AG09309 (cell line): ENCODE data around the gene SS18L1.
"Not testable (repeated sequence)": the region's sequence is repeated elsewhere in the genome, so short reads cannot be mapped to it uniquely, and the experiment has no call there.

Source experiments
- DNase-seq: peaks from one replicate; pipeline ENCODE4 v3.0.0-alpha.2; 2010; ENCODE audit warnings: low read depth
- H3K4me3 ChIP-seq: 2 replicates; pipeline ENCODE4 v1.5.1; 2011; ENCODE audit warnings: mild to moderate bottlenecking, low read depth, low read length, moderate library complexity; ENCODE audit not compliant: control insufficient read depth
- TF ChIP-seq, protein P1 (sequence below): IDR thresholded peaks from 2 replicates; pipeline ENCODE4 v1.5.1; 2011; ENCODE audit warnings: mild to moderate bottlenecking, low read depth, low read length, inconsistent platforms; ENCODE audit not compliant: insufficient read depth, control insufficient read depth; ENCODE audit errors: missing control alignments

Gene SS18L1

DNA sequence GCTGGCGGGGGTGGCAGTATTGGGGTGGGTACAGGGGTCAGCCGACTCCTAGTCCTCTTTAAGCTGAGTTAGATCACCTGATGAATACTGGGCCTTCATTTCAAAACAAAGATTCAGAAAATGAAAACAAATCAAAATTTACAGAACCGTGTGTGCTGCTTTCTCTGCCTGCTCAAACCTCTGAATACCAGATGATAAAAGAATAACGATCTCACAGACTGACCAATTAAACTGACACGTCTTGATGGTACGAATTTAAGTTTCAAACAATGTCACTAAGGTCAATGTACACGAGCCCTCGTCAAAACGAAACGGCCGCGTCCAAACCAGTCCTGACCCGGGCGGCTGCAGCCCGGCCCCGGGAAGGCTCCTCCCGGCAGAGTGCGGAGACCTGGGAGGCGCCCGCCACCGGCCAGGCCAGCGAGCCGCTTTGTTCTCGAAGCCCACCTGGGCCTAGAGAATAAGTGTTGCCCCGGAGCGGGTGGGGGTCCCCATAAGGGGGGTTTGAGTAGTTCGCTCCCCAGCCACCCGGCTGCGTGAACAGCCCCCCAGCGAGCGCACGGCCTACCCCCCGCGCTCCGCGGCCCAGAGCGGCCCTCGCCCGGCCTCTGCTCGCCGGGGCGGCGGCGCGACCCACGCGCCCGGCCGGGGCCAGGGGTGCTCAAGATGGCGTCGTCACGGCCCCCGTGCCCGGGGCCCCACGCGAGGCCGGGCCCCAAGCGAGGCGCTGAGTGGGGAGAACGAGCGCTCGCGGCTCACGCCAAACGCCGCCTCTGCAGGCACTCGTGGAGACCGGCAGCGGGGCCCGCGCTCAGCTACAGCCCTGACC, 1.1 kb upstream of the SS18L1 start:
- DNase-seq, result no peak
- TF ChIP-seq, protein P1, sequence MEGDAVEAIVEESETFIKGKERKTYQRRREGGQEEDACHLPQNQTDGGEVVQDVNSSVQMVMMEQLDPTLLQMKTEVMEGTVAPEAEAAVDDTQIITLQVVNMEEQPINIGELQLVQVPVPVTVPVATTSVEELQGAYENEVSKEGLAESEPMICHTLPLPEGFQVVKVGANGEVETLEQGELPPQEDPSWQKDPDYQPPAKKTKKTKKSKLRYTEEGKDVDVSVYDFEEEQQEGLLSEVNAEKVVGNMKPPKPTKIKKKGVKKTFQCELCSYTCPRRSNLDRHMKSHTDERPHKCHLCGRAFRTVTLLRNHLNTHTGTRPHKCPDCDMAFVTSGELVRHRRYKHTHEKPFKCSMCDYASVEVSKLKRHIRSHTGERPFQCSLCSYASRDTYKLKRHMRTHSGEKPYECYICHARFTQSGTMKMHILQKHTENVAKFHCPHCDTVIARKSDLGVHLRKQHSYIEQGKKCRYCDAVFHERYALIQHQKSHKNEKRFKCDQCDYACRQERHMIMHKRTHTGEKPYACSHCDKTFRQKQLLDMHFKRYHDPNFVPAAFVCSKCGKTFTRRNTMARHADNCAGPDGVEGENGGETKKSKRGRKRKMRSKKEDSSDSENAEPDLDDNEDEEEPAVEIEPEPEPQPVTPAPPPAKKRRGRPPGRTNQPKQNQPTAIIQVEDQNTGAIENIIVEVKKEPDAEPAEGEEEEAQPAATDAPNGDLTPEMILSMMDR, result no peak
- peak overlapping the region; percentile 71 for H3K4me3 ChIP-seq

DNA sequence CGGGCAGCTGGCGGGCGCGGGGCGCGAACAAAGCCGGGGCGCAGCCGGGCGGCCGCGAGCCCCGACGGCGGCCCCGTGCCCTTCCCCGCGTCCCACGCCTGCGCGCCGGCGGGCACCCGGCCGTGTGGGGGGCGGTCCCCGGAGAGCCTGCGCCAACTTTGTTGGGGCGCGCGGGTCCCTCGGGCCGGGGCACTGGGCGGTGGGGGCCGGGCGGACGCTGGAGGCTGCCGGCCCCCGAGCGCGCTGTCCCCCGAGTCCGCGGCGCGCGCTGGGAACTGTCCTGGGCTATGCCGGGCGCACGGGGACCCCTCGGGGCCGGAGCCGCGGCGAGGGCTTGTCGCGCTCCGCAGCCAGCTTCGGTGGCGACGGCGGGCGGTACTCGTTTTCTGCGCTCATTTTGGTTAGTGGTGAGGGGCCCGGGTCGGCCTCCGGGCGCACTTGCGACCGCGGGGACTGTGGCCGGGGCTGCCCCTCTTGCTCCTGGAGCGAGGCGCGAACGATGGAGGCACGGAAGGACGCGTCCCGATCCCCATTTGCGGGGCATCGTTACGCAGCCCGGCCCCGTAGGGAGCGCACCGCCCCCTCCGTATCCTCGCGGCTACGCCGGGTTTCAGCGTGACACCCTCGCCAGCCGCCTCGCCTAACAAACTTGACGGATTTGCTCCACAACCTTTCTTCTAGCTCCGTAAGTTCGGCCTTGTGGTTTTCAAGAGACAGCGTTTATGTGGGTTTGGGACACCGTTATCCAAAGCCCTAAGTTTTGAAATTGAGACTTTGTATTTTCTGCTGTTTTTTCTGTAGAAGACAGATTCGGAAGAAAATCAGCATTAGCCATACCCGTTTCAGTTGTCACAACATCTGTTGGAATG, 622 bp downstream of the SS18L1 start:
- TF ChIP-seq, protein P1, result no peak
- DNase-seq, result peak; percentile 21
- peak overlapping the region; percentile 71 for H3K4me3 ChIP-seq

DNA sequence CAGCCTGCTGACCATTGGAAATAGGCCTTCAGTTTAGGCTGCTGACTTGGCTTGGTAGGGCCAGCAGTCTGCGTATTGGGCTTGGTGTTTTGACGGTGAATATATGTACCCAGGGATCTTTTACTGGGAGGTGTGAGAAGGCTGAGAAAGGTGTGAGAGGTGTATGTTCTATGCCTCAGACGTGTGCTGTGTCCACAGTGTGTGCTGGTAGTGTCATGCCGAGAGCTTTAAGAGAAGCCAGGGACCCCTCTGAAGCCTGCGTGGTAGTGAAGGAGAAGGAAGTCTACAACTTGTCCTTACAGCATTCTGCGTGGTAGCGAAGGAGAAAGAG, 2.1 kb downstream of the SS18L1 start:
- DNase-seq, result no peak
- no peak overlapping the region for H3K4me3 ChIP-seq
- TF ChIP-seq, protein P1, result no peak

DNA sequence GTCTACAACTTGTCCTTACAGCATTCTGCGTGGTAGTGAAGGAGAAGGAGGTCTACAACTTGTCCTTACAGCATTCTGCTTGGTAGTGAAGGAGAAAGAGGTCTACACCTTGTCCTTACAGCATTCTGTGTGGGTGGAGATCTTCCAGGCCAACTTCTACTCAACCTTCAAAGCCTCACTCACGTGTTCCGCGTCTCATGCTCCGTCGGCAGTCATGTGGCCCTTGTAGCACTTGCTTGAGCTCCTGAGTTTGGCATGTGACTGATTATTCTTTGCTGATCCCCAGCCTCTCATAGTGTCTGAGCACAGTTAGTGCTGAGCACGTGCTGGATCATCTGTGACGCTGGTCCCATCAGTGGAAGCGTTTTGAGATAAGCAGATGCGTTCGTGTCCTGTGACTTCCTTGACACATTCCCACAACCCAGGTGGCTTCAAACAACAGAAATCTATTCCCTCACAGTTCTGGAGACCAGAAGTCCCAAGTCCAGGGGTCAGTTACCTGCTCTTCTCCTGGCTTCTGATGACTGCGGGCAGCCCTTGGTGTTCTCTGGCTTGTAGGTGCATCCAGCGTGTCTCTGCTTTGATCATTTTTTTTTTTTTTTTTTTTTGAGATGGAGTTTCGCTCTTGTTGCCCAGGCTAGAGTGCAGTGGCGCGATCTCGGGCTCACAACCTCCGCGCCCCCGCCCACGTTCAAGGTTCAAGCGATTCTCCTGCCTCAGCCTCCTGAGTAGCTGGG, 2.6 kb downstream of the SS18L1 start:
- DNase-seq, result no peak
- TF ChIP-seq, protein P1, result no peak
- H3K4me3 ChIP-seq, result no peak overlapping the region

DNA sequence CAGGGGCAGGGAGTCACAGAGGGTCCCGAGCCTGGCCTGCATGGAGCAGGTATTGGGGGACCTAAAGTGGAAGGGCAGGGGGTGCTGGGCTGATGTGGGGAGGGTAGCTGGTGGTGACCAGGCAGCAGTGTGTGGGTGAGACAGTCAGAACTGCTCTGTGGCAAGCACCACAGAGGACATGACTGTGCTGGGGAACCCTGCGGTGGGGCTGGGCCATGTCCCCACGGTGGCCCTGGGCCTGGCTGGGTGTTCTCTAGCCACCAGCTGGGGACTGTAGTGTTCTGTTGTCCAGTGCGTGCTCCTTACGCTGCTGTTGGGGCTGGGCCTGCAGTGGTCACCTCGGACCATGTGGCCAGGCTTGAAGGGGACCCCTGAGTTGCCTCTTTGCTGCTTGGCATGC, 3.6 kb downstream of the SS18L1 start:
- DNase-seq, result no peak
- TF ChIP-seq, protein P1, result no peak

DNA sequence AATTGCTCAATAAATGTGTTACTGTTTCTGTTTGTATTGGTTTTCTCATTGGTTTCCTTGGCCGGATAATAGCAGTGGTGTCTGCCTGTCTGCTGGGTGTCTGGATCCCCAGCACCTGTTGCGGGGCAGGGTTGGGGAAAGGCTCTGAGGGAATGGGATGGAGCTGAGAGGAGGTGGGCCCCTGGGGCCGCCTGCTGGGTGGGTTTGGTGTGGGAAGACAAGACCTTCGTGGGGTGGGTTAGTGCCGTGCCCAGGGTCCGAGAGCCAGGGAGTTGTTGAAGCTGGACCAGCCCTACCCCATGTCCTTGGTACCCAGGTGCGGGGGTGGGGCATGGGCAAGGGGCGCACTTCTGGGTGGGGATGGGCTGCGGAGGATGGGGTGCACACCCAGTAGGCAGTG, 4.0 kb downstream of the SS18L1 start:
- TF ChIP-seq, protein P1, result no peak
- H3K4me3 ChIP-seq, result no peak overlapping the region
- no peak for DNase-seq

More for the DNA sequence above, 3.6 kb downstream of the SS18L1 start:
- no peak overlapping the region for H3K4me3 ChIP-seq

DNA sequence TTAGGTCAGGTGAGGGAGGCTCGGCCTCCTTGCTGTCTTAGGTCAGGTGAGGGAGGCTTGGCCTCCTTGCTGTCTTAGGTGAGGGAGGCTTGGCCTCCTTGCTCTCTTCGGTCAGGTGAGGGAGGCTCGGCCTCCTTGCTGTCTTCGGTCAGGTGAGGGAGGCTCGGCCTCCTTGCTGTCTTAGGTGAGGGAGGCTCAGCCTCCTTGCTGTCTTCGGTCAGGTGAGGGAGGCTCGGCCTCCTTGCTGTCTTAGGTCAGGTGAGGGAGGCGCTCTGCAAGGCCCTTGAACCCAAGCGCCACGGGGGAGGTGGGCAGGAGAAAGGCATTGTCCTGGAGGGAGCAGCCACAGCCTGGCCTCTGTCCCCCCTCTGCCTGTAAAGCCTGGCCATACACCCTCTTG, 4.8 kb downstream of the SS18L1 start:
- not testable (repeated sequence) for DNase-seq, H3K4me3 ChIP-seq
